Brain microvascular endothelial cell (primary cell): ENCODE results near the gene GARNL3.

ENCODE experiments used
- DNase-seq: peaks from one replicate; pipeline ENCODE4 v3.0.0-alpha.2; 2020
- H3K27ac ChIP-seq: fragments of 250-450 bp; sonication (Bioruptor Pico); 2 replicates; pipeline ENCODE4 v1.5.1; 2020; ENCODE audit warnings: mild to moderate bottlenecking, moderate library complexity
- H3K27me3 ChIP-seq: fragments of 250-450 bp; sonication (Bioruptor Pico); replicated peaks from 2 replicates; pipeline ENCODE4 v1.5.1; 2020; ENCODE audit warnings: mild to moderate bottlenecking
- H3K36me3 ChIP-seq: fragments of 250-450 bp; sonication (Bioruptor Pico); replicated peaks from 2 replicates; pipeline ENCODE4 v1.5.1; 2020; ENCODE audit warnings: mild to moderate bottlenecking
- H3K4me3 ChIP-seq: 2 replicates; pipeline ENCODE4 v1.5.1; 2011; ENCODE audit warnings: low read depth, mild to moderate bottlenecking, control low read depth, low read length, moderate library complexity
- in situ Hi-C: cut with HindIII; loops from 2 replicates; pipeline ENCODE4 v1.10.0; 2017; ENCODE audit warnings: low sequenced_read_pairs, low pct_ligation_motif_present
- TF ChIP-seq, protein P1 (sequence below): IDR thresholded peaks from 2 replicates; pipeline ENCODE4 v1.5.1; 2011; ENCODE audit warnings: low read depth, mild to moderate bottlenecking, moderate library complexity, low read length, control low read depth, inconsistent platforms; ENCODE audit errors: missing control alignments

The GARNL3 gene

GRCh38 chr9:127313042-127313560 is 48.5 kb downstream of the GARNL3 start:
- Histone ChIP-seq H3K4me3 (no peak overlapping the region), H3K27me3 (no peaks in the 10 kb centered on the region), H3K27ac (no peak overlapping the region), H3K36me3 (no peaks in the 10 kb centered on the region)
- DNase-seq = no peak
- in situ Hi-C loops = no loop called here
- TF ChIP-seq, protein P1, sequence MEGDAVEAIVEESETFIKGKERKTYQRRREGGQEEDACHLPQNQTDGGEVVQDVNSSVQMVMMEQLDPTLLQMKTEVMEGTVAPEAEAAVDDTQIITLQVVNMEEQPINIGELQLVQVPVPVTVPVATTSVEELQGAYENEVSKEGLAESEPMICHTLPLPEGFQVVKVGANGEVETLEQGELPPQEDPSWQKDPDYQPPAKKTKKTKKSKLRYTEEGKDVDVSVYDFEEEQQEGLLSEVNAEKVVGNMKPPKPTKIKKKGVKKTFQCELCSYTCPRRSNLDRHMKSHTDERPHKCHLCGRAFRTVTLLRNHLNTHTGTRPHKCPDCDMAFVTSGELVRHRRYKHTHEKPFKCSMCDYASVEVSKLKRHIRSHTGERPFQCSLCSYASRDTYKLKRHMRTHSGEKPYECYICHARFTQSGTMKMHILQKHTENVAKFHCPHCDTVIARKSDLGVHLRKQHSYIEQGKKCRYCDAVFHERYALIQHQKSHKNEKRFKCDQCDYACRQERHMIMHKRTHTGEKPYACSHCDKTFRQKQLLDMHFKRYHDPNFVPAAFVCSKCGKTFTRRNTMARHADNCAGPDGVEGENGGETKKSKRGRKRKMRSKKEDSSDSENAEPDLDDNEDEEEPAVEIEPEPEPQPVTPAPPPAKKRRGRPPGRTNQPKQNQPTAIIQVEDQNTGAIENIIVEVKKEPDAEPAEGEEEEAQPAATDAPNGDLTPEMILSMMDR = no peak

DNA sequence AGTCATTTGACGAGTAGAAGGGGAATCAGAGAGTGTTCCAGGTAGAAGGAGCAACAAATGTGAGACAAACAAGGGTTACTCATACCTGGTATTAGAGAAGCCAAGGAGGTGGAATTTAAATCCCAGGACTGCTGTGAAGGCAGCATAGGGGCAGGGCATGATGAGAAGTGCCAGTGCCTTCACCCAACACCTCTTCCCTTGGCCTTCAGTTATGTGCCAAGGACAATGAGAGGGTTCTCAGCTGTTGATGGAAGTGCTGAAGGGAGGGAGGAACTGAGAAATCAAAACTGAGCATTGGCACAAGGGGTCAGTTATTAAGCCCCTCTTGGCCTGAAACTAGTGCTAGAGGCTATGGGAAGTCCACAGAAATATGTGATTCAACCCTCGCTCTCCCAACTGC is 50.3 kb downstream of the GARNL3 start:
- TF ChIP-seq, protein P1 = no peak
- Histone ChIP-seq H3K27ac (no peak overlapping the region), H3K27me3 (no peaks in the 10 kb centered on the region), H3K36me3 (no peaks in the 10 kb centered on the region), H3K4me3 (no peak overlapping the region)
- in situ Hi-C loops = no loop called here
- no peak for DNase-seq

DNA sequence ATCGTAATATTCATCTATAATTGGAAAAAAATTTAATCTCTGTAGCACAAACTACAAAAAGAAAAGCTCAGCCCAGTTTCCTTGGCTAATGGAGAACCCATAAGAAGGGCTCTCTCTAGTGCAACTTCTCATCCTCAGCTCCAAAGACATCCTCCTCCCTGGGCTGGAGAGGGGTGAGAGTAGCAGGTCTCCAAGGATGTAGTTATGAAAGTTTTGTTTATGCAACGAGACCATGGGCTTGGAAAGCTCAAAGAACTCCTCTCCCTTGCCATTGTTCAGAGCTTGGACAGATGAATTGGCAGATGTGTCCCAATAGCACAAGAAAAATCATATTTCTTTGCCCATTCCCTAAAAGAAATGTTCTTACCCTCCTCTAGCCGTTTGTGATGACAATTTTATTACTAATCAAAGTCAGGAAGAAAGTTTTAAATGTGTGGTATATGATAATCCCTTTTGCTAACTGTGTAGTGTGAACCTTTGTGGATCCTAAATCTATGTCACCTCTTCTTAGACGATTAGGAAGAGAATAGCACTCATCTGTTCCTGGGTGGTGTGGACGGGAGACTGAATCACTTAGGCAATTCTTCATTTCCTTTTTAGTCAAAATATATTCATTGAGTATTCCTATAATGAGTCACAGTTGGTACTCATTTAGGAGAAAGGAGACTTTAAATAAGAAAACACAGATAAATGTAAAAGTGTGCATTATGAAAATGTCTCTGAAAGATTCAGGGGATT is 52.2 kb downstream of the GARNL3 start:
- Histone ChIP-seq H3K4me3 (no peak overlapping the region), H3K36me3 (no peaks in the 10 kb centered on the region), H3K27ac (no peak overlapping the region), H3K27me3 (no peaks in the 10 kb centered on the region)
- TF ChIP-seq, protein P1 = no peak
- in situ Hi-C loops = no loop called here
- DNase-seq = no peak

DNA sequence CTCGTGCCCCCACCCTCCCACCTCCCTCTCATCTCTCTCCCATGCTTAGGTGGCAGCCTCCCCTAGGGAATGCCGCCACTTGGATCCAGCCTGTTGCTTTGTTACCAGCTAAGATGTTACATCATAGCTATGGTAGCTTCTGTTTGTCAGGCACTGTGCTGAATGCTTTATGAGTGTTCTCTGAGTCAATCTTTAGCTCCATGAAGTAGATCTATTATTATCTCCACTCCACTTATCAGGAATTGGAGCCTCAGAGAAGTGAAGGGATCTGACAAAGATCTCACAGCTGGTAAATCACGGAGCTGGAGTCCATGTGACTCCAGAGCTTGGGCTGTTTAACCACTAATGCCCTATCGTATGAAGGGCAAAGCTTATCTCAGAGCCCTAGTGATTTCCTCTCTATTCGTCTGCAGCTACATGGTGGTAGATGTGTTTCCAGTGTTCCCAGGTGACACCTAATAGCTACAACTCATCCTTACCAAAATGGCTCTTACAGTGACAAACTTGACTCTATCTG is 54.1 kb downstream of the GARNL3 start:
- Histone ChIP-seq H3K4me3 (no peak overlapping the region), H3K27me3 (no peaks in the 10 kb centered on the region), H3K27ac (no peak overlapping the region), H3K36me3 (no peaks in the 10 kb centered on the region)
- TF ChIP-seq, protein P1 = no peak
- DNase-seq = peak; percentile 56
- in situ Hi-C loops = no loop called here

DNA sequence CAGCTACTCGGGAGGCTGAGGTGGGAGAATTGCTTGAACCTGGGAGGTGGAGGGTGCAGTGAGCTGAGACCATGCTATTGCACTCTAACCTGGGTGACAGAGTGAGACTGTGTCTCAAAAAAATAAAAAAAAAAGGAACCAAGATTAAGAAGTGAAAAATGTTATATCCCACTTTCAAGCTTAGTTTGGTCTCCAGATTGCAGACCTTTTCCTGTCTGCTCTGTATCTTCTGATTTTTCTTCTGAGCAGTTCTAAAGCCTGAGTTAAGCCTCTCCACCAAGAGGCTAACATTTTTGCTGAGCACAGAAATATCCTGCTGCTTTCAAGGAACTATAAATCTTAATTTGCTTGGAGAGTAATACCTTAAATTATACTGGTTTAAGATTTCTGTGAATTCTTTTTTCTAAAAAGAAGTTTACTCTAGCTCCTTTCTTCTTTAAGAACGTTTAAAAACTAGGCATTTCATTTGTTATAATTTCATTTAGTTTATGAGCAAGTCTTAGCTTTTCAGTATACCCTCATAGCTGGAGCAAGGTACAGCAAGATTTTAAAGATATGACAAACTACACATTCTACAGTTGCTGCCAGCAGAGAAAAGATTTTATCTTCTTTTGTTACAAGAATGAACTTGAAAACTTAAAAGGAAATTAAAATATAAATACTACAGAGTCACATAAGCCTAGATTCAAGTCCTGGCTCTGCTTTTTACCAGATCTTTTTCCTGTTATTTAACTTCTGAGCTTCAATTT is 55.0 kb downstream of the GARNL3 start:
- H3K36me3 ChIP-seq = no peaks in the 10 kb centered on the region
- no peak for DNase-seq
- TF ChIP-seq, protein P1 = no peak
- H3K27ac ChIP-seq = no peak overlapping the region
- in situ Hi-C loops = no loop called here
- no peak overlapping the region for H3K4me3 ChIP-seq
- no peaks in the 10 kb centered on the region for H3K27me3 ChIP-seq
